Muscle layer of colon (tissue), 2 donors: ENCODE data around the gene CCDC7.
"Not testable (repeated sequence)": the region's sequence is repeated elsewhere in the genome, so short reads cannot be mapped to it uniquely, and the experiment has no call there.

Experiments
- H3K27ac ChIP-seq: one replicate; pipeline ENCODE4 v1.7.0; 2013; ENCODE audit warnings: low read depth, mild to moderate bottlenecking, low read length, moderate library complexity
- H3K27me3 ChIP-seq, 2 donors: one replicate each; pipeline ENCODE4 v1.7.0; 2013; ENCODE audit warnings: low read length in 2 of 2, mild to moderate bottlenecking in 2 of 2; ENCODE audit not compliant: insufficient read depth in 2 of 2, control insufficient read depth in 1 of 2
- H3K36me3 ChIP-seq: one replicate; pipeline ENCODE4 v1.7.0; 2013; ENCODE audit warnings: mild to moderate bottlenecking, low read length; ENCODE audit not compliant: insufficient read depth
- H3K4me1 ChIP-seq: one replicate; pipeline ENCODE4 v1.7.0; 2013; ENCODE audit warnings: mild to moderate bottlenecking, low read length; ENCODE audit not compliant: insufficient read depth
- H3K4me3 ChIP-seq, 2 donors: one replicate each; pipeline ENCODE4 v1.7.0; 2013; ENCODE audit warnings: low read length in 2 of 2, low read depth in 1 of 2, mild to moderate bottlenecking in 1 of 2, moderate library complexity in 1 of 2
- H3K9ac ChIP-seq: one replicate; pipeline ENCODE4 v1.7.0; 2013; ENCODE audit warnings: low read length
- H3K9me3 ChIP-seq: one replicate; pipeline ENCODE4 v1.7.0; 2013; ENCODE audit warnings: mild to moderate bottlenecking, low read length
- donor health status: abdominal sarcoma.
- donor health status: Adenocarcinoma of cecum.

Gene CCDC7

DNA sequence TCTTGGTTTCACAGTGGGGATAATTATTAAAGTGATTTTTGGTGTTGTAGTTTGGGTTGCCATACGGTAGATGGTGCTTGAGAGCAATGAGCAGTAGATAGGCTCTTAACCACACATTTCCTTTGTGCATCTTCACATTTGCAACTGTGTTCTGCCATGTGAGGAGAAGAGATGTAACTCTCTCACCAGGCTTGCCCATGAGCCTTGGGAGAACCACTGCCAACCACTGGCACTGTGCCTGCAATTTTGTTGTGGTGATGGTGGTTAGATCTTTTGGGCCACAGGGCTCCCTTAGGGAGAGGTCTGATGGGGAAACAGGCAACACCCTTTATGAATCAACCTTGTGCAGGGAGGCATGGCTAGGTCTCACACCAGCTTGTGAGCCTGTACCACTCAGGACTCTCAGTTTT lies 204.3 kb downstream of the CCDC7 start:
- Histone ChIP-seq H3K4me1 (no peaks in the 10 kb centered on the region), H3K27ac (no peak overlapping the region), H3K27me3 (no peaks in the 10 kb centered on the region), H3K4me3 (no peak overlapping the region), H3K9me3 (no peaks in the 10 kb centered on the region), H3K36me3 (no peaks in the 10 kb centered on the region), H3K9ac (no peak overlapping the region)

DNA sequence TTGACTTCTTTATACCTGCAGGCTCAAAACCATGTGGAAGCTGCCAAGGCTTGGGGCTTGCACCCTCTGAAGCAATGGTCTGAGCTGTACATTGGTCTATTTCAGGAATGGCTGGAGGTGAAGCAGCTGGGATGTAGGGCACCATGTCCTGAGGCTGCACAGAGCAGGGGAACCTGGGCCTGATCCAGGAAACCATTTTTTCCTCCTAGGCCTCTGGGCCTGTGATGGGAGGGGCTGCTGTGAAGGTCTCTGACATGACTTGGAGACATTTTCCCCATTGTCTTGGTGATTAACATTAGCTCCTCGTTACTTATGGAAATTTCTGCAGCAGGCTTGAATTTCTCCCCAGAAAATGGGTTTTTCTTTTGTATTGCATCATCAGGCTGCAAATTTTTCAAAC lies 211.5 kb downstream of the CCDC7 start:
- H3K27ac ChIP-seq, H3K36me3 ChIP-seq, H3K4me1 ChIP-seq, H3K4me3 ChIP-seq, H3K27me3 ChIP-seq, H3K9ac ChIP-seq, H3K9me3 ChIP-seq: not testable (repeated sequence)

DNA sequence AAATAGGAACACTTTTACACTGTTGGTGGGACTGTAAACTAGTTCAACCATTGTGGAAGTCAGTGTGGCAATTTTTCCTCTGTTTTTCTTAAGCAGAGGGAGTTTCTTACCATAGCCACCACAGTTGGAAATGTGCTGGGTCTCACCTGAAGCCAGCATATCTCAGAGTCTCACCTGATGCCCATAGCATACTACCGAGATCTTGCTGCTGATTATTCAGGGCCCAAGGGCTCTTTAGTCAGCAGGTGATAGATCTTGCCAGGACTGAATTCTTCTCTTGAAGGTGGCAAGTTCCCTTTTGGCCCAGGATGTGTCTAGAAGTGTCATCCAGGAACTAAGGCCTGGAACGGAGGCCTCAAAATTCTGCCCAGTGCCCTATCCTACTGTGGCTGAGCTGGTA lies 215.4 kb downstream of the CCDC7 start:
- Histone ChIP-seq H3K9me3 (no peaks in the 10 kb centered on the region), H3K4me1 (no peaks in the 10 kb centered on the region), H3K4me3 (no peak overlapping the region), H3K36me3 (no peaks in the 10 kb centered on the region), H3K9ac (no peak overlapping the region), H3K27ac (no peak overlapping the region), H3K27me3 (no peaks in the 10 kb centered on the region)

DNA sequence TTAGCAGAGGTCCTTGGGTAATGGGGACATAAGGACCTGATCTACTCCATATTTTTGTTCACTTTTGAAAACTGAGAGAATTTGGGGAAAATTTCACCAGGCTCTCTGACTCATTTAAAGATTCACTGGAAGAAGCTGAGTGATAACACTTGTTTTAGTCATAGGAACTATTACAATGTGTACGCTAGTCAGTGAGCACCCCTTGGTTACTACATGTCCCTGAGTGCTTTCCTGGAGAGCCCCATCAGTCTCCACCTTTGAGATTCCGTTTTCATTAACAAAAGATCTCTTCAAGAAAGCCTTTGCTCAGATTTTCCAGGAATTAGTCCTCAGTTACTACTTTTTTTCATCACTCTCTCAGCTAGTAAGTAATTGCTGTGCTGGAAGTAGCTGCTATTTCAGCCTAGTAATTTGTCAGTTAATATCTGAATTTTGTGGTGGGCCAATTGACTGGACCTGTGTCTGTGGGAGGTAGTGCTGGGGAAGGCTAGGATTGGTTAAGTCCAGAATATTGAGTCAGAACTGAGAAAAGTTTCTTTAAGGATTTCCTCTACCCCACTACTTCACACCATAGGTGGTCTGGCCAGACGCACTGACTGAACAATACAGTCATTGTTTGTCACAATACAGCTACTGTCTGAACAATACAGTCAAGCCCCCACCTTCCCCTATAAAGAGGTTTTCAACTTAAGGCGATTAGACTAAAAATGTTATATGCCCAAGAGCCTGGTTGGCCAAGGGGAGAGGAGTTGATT lies 235.0 kb downstream of the CCDC7 start:
- Histone ChIP-seq H3K9ac (no peak overlapping the region), H3K36me3 (no peaks in the 10 kb centered on the region), H3K27ac (no peak overlapping the region), H3K9me3 (no peaks in the 10 kb centered on the region), H3K4me1 (no peaks in the 10 kb centered on the region), H3K4me3 (no peak overlapping the region), H3K27me3 (no peaks in the 10 kb centered on the region)

DNA sequence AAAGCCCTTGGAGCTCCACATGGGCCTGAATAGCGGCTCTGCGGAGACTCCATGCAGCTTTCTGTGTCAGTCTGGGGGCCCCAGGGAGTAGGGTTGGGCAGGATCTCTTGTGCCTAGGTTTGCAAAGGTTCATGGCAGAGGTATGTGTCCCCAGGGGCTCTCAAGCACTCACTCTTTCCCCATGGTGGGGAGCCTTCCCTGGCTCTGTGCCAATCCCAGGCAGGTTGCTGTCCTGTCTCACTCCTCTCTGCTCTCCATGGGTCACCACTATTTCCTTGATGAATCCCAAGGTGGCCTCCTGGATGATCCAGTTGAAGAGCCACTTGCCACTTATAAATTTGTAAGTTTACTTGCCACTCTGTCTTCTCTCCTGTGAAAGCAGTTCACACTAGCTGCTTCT lies 238.4 kb downstream of the CCDC7 start:
- H3K9me3 ChIP-seq: no peaks in the 10 kb centered on the region
- H3K4me1 ChIP-seq: no peaks in the 10 kb centered on the region
- no peaks in the 10 kb centered on the region for H3K27me3 ChIP-seq
- no peaks in the 10 kb centered on the region for H3K36me3 ChIP-seq
- H3K27ac ChIP-seq: no peak overlapping the region
- no peak overlapping the region for H3K9ac ChIP-seq
- H3K4me3 ChIP-seq: no peak overlapping the region

DNA sequence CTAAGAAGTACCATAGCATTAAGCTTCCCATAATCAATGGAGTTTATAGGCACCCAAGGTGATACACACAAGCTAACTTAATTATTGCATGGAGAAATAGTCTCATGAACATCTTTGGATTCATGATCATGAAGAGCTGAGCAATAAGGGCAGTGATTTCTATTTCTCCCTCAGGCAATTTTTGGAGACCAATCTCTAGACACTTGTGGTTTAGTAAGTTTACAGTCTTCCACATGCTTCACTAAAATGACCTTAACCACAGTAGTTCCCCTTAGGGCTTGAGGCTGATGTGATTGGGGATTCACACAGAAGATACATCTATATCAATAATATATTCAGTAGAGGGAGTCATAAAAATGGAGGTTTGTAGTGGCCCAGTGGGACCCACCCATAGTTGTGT lies 241.2 kb downstream of the CCDC7 start:
- H3K9me3 ChIP-seq: no peaks in the 10 kb centered on the region
- H3K27ac ChIP-seq: no peak overlapping the region
- H3K9ac ChIP-seq: no peak overlapping the region
- H3K36me3 ChIP-seq: no peaks in the 10 kb centered on the region
- H3K4me1 ChIP-seq: no peaks in the 10 kb centered on the region
- no peaks in the 10 kb centered on the region for H3K27me3 ChIP-seq
- no peak overlapping the region for H3K4me3 ChIP-seq

DNA sequence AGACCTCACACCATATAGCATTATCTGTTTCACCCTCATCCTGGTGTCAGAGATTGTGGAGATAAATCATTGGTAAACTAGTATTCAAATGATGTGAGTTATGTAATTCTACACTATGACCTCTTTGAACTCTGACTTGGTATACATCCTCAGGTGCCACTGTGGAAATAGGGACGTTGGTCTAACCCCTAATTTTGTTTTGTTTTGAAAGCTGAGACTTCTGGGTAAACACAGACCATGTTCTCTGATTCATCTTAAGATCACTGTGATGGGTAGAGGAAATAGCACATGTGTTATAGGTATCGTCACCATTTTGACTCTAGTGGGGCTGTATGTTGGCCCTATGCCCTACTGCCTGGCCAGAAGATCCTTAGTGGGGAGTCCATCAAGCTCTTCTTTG lies 241.6 kb downstream of the CCDC7 start:
- H3K9me3 ChIP-seq: no peaks in the 10 kb centered on the region
- H3K4me3 ChIP-seq: no peak overlapping the region
- H3K9ac ChIP-seq: no peak overlapping the region
- H3K4me1 ChIP-seq: no peaks in the 10 kb centered on the region
- H3K27me3 ChIP-seq: no peaks in the 10 kb centered on the region
- H3K36me3 ChIP-seq: no peaks in the 10 kb centered on the region
- no peak overlapping the region for H3K27ac ChIP-seq

DNA sequence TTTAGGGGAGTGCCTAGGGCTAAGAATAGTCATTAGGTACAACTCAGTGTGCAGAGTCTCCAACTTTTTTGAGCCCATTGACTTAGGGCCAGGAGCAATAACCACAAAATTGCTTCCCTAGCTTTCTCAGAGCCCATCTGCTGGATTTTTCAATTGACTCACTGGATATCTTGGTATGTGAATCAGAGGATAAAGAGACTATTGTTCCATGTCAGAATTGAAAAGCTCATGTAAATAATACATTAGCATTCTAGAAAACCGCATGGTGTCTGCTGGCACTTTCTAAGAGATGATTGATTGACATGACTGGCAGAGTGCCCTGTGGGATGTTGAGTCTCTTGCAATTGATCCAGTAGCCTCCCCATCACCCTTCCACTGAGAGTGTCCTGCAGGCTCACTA lies 246.2 kb downstream of the CCDC7 start:
- Histone ChIP-seq H3K27me3 (no peaks in the 10 kb centered on the region), H3K4me1 (no peaks in the 10 kb centered on the region), H3K36me3 (peaks cover under 1% of the 10 kb centered on the region), H3K9me3 (no peaks in the 10 kb centered on the region), H3K9ac (no peak overlapping the region), H3K4me3 (no peak overlapping the region), H3K27ac (no peak overlapping the region)

DNA sequence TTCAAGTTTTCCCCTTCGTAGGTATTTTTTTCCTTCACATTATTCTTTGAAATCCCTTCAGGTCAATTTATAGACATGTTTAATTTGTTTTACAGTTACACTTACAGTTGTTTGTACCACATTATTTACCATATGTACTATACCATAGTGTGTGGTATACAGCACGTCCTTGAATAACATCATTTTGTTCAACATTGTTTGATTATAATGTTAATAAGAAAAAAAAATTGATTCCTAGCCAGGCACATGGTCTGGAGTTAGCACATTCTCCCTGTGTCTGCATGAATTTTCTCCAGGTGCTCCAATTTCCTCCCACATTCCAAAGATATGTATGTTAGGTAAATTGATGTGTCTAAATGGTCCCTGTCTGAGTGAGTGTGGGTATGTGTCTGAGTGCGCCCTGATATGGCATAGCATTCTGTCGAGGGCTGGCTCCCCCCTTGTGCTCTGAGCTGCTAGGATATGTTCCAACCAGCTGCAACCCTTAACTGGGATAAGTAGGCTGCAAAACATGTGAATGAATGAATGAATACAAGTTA lies 247.6 kb downstream of the CCDC7 start:
- Histone ChIP-seq H3K36me3 (peaks cover 4% of the 10 kb centered on the region), H3K9ac (no peak overlapping the region), H3K9me3 (no peaks in the 10 kb centered on the region), H3K27ac (no peak overlapping the region), H3K4me3 (no peak overlapping the region), H3K27me3 (no peaks in the 10 kb centered on the region), H3K4me1 (no peaks in the 10 kb centered on the region)

DNA sequence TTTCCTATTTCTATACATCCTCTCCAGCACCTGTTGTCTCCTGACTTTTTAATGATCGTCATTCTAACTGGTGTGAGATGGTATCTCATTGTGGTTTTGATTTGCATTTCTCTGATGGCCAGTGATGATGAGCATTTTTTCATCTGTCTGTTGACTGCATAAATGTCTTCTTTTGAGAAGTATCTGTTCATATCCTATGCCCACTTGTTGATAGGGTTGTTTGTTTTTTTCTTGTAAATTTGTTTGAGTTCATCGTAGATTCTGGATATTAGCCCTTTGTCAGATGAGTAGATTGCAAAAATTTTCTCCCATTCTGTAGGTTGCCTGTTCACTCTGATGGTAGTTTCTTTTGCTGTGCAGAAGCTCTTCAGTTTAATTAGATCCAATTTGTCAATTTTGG lies 253.7 kb downstream of the CCDC7 start:
- H3K9ac ChIP-seq, H3K9me3 ChIP-seq, H3K27me3 ChIP-seq, H3K4me1 ChIP-seq, H3K27ac ChIP-seq, H3K36me3 ChIP-seq, H3K4me3 ChIP-seq: not testable (repeated sequence)

DNA sequence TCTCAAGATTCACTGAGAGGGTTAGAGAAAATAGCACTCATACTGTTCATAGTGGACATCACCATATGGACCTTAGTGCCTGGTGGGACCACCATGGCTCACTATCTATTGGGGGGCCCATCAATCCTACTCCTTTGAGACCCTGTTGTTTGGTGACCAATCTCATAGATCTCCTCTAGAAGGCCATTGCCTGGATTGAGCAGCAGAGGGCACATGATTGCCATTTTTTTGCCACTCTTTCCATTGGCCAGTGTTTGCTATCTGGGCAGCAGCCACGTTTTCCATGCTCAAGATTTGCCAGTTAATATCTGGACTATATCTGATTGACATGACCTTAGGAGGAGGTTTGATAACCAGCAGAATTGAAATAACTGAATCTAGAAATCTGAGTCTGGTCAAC lies 267.6 kb downstream of the CCDC7 start:
- H3K4me3 ChIP-seq: no peak overlapping the region
- no peaks in the 10 kb centered on the region for H3K9me3 ChIP-seq
- no peaks in the 10 kb centered on the region for H3K4me1 ChIP-seq
- H3K9ac ChIP-seq: no peak overlapping the region
- H3K36me3 ChIP-seq: no peaks in the 10 kb centered on the region
- H3K27ac ChIP-seq: no peak overlapping the region
- H3K27me3 ChIP-seq: no peaks in the 10 kb centered on the region

DNA sequence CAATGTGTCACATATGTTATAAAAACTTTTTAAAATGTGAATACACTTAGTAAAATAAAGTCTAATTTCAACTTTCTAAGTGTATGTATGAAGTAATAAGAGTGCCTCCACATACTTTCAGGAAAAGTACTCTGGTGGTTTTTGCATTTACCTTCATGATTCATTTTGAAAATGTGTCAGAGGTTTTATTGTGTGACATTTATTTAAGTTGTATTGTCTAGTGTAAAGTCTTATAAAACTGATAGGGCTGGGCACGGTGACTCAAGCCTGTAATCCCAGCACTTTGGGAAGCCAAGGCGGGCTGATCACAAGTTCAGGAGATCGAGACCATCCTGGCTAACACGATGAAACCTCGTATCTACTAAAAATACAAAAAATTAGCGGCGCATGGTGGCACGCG lies 285.6 kb downstream of the CCDC7 start:
- Histone ChIP-seq H3K4me3 (no peak overlapping the region), H3K9me3 (no peaks in the 10 kb centered on the region), H3K4me1 (no peaks in the 10 kb centered on the region), H3K36me3 (no peaks in the 10 kb centered on the region), H3K9ac (no peak overlapping the region), H3K27ac (no peak overlapping the region), H3K27me3 (no peaks in the 10 kb centered on the region)
